Mesothelial cell of epicardium (in vitro differentiated cells): ENCODE results near the gene SLC2A4RG. TPM values are rescaled to one million over a fixed set of nuclear protein-coding genes. Genes with fewer than 3 reads are reported as not detected.

ENCODE experiments used
- DNase-seq, 2 experiments: peaks; one replicate each; pipeline ENCODE4 v3.0.0; 2021; ENCODE audit warnings: low spot score in 2 of 2; ENCODE audit not compliant: unreplicated experiment in 2 of 2
- H3K27ac Mint-ChIP-seq: 2 replicates; pipeline ENCODE4 v1.8.0; 2021; ENCODE audit warnings: mixed read lengths
- H3K27me3 Mint-ChIP-seq: 2 replicates; pipeline ENCODE4 v1.8.0; 2021; ENCODE audit warnings: low read depth, mixed read lengths
- H3K36me3 Mint-ChIP-seq: 2 replicates; pipeline ENCODE4 v1.8.0; 2021; ENCODE audit warnings: mixed read lengths
- H3K4me1 Mint-ChIP-seq: 2 replicates; pipeline ENCODE4 v1.8.0; 2021; ENCODE audit warnings: mixed read lengths
- H3K4me3 Mint-ChIP-seq: 2 replicates; pipeline ENCODE4 v1.8.0; 2021; ENCODE audit warnings: mild to moderate bottlenecking, moderate library complexity, mixed read lengths
- H3K9me3 Mint-ChIP-seq: 2 replicates; pipeline ENCODE4 v1.8.0; 2021; ENCODE audit warnings: mixed read lengths
- total RNA-seq: library from RNA; stranded (reverse); gene quantifications from 3 replicates; pipeline ENCODE4 v1.2.1, GENCODE V29; 2021
- TF ChIP-seq, protein P1 (sequence below): fragments of 200-600 bp; sonication (generic); IDR thresholded peaks from one replicate; pipeline ENCODE4 v1.5.0; 2021; ENCODE audit warnings: antibody characterized with exemption; ENCODE audit not compliant: unreplicated experiment

SLC2A4RG gene
- total RNA-seq, 1 donor from 2014 or later: 122 TPM

GRCh38 chr20:63790572-63791168 is 51.1 kb downstream of the SLC2A4RG start:
- H3K27ac Mint-ChIP-seq: no peak overlapping the region
- no peaks in the 10 kb centered on the region for H3K36me3 Mint-ChIP-seq
- TF ChIP-seq, protein P1, sequence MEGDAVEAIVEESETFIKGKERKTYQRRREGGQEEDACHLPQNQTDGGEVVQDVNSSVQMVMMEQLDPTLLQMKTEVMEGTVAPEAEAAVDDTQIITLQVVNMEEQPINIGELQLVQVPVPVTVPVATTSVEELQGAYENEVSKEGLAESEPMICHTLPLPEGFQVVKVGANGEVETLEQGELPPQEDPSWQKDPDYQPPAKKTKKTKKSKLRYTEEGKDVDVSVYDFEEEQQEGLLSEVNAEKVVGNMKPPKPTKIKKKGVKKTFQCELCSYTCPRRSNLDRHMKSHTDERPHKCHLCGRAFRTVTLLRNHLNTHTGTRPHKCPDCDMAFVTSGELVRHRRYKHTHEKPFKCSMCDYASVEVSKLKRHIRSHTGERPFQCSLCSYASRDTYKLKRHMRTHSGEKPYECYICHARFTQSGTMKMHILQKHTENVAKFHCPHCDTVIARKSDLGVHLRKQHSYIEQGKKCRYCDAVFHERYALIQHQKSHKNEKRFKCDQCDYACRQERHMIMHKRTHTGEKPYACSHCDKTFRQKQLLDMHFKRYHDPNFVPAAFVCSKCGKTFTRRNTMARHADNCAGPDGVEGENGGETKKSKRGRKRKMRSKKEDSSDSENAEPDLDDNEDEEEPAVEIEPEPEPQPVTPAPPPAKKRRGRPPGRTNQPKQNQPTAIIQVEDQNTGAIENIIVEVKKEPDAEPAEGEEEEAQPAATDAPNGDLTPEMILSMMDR: no peak
- no peaks in the 10 kb centered on the region for H3K4me1 Mint-ChIP-seq
- no peak overlapping the region for H3K4me3 Mint-ChIP-seq
- no peaks in the 10 kb centered on the region for H3K9me3 Mint-ChIP-seq
- no peaks in the 10 kb centered on the region for H3K27me3 Mint-ChIP-seq
- no peak for DNase-seq

DNA sequence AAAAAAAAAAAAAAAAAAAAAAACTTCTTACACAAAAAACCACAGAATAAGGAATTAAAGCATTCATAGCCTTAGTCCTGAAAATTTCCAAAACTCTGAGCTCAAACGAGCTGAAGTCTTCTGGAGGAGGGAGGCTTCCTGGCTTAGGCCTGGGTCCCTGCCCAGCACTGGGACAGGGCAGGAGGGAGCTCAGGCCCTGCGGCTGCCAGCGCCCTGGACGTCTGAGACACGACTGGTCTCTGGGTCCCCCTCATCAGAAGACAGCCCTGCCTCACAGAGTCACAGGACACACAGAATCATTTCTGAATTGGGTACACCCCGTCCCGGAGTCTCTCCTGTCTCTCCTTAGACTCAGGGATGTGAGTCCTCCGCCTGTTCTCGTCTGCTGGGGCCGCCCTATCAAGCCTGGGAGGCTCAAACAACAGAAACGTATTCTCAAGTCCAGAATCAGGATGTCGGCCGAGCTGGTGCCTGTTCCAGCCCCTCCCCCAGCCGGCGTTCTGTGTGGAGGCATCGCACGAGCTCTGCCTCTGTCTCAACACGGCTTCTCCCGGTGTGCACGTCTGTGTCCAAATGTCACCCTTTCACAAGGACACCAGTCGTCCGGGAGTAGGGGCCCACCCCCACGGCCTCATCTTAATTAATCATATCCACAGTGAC is 52.1 kb downstream of the SLC2A4RG start:
- H3K9me3 Mint-ChIP-seq: no peaks in the 10 kb centered on the region
- H3K27ac Mint-ChIP-seq: no peak overlapping the region
- H3K36me3 Mint-ChIP-seq: no peaks in the 10 kb centered on the region
- H3K4me1 Mint-ChIP-seq: no peaks in the 10 kb centered on the region
- DNase-seq: no peak
- TF ChIP-seq, protein P1: no peak
- no peak overlapping the region for H3K4me3 Mint-ChIP-seq
- H3K27me3 Mint-ChIP-seq: no peaks in the 10 kb centered on the region

DNA sequence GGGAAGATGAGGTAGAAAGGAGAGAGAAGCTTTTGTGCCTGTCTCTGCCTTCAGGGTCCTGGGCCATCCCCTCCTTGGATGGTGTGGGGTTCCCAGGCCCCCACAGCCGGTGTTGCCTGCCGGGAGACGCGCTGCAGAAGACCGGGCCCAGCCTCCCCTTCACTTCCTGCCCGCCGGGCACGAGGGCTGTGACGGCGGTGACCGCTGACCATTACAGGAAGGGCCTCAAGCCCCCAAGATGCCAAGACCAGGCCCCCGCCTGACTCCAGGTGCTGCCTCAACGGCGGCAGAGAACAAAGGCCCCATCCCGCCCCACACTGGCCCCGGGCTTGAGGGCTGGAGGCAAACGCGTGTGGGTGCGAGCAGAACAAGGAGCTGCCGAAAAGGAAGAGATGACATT is 53.3 kb downstream of the SLC2A4RG start:
- H3K4me1 Mint-ChIP-seq: no peaks in the 10 kb centered on the region
- no peak overlapping the region for H3K27ac Mint-ChIP-seq
- H3K4me3 Mint-ChIP-seq: no peak overlapping the region
- no peak for DNase-seq
- peaks cover 4% of the 10 kb centered on the region for H3K9me3 Mint-ChIP-seq
- TF ChIP-seq, protein P1: no peak
- H3K36me3 Mint-ChIP-seq: no peaks in the 10 kb centered on the region
- no peaks in the 10 kb centered on the region for H3K27me3 Mint-ChIP-seq

Other genes starting within 250 kb of the SLC2A4RG start
- 14.4 to 15.6 TPM (median 14.6 TPM) in 3 replicates for gene EEF1A2, start 240.7 kb upstream of the SLC2A4RG start, total RNA-seq
- 258 to 271 TPM (median 269 TPM) in 3 replicates for gene PPDPF, start 219.0 kb upstream of the SLC2A4RG start, total RNA-seq
- gene PTK6, start 202.4 kb upstream of the SLC2A4RG start, total RNA-seq: 0.11 to 0.18 TPM in 2 of 3 replicates, not detected in the other
- not detected in 3 replicates for gene SRMS, start 192.0 kb upstream of the SLC2A4RG start, total RNA-seq
- gene FNDC11, start 185.6 kb upstream of the SLC2A4RG start, total RNA-seq: 0.86 to 1.4 TPM (median 1.1 TPM) in 3 replicates
- 35.1 to 44.4 TPM (median 40.0 TPM) in 3 replicates for gene HELZ2, start 165.5 kb upstream of the SLC2A4RG start, total RNA-seq
- gene GMEB2, start 112.7 kb upstream of the SLC2A4RG start, total RNA-seq: 16.1 to 17.2 TPM (median 17.0 TPM) in 3 replicates
- 29.9 to 34.1 TPM (median 32.1 TPM) in 3 replicates for gene STMN3, start 86.4 kb upstream of the SLC2A4RG start, total RNA-seq
- 38.7 to 45.2 TPM (median 42.2 TPM) in 3 replicates for gene RTEL1, start 81.5 kb upstream of the SLC2A4RG start, total RNA-seq
- gene TNFRSF6B, start 43.1 kb upstream of the SLC2A4RG start, total RNA-seq: 1.6 TPM in 1 of 3 replicates, not detected in the others
- gene ARFRP1, start 31.8 kb upstream of the SLC2A4RG start, total RNA-seq: 45.3 to 47.2 TPM (median 46.1 TPM) in 3 replicates
- 31.3 to 36.6 TPM (median 34.6 TPM) in 3 replicates for gene ZGPAT, start 31.7 kb upstream of the SLC2A4RG start, total RNA-seq
- 13.8 to 18.4 TPM (median 16.5 TPM) in 3 replicates for gene LIME1, start 3.1 kb upstream of the SLC2A4RG start, total RNA-seq
- gene ZBTB46, start 91.5 kb downstream of the SLC2A4RG start, total RNA-seq: 11.3 to 11.6 TPM (median 11.6 TPM) in 3 replicates
- not detected in 3 replicates for gene ABHD16B, start 121.7 kb downstream of the SLC2A4RG start, total RNA-seq
- 73.1 to 77.3 TPM (median 73.8 TPM) in 3 replicates for gene TPD52L2, start 125.5 kb downstream of the SLC2A4RG start, total RNA-seq
- gene DNAJC5, start 155.3 kb downstream of the SLC2A4RG start, total RNA-seq: 40.6 to 43.2 TPM (median 41.6 TPM) in 3 replicates
- gene UCKL1, start 216.6 kb downstream of the SLC2A4RG start, total RNA-seq: 56.8 to 60.0 TPM (median 58.0 TPM) in 3 replicates
- 60.0 to 62.0 TPM (median 61.0 TPM) in 3 replicates for gene ZNF512B, start 230.2 kb downstream of the SLC2A4RG start, total RNA-seq
- 10.3 to 11.7 TPM (median 11.4 TPM) in 3 replicates for gene SAMD10, start 239.9 kb downstream of the SLC2A4RG start, total RNA-seq
- gene PRPF6, start 241.4 kb downstream of the SLC2A4RG start, total RNA-seq: 65.2 to 68.2 TPM (median 65.9 TPM) in 3 replicates